ENCODE data around the gene NAE1.
"Not testable (repeated sequence)": the region's sequence is repeated elsewhere in the genome, so short reads cannot be mapped to it uniquely, and the experiment has no call there.

NAE1 gene

GRCh38 chr16:66800856-66801255, 29.9 kb downstream of the NAE1 start:
- no peak for DNase-seq

GRCh38 chr16:66798161-66798560, 32.6 kb downstream of the NAE1 start:
- DNase-seq, result no peak

- DNase-seq, result not testable (repeated sequence)
Measured at GRCh38 chr16:66793984-66794383, 36.8 kb downstream of the NAE1 start.

GRCh38 chr16:66790130-66790733, 40.5 kb downstream of the NAE1 start:
- no peak for DNase-seq

GRCh38 chr16:66787427-66787826, 43.3 kb downstream of the NAE1 start:
- DNase-seq, result no peak

GRCh38 chr16:66786551-66786950, 44.2 kb downstream of the NAE1 start:
- no peak for DNase-seq

- DNase-seq, result no peak
Measured at GRCh38 chr16:66776457-66776856, 54.3 kb downstream of the NAE1 start.

GRCh38 chr16:66774981-66775380, 55.8 kb downstream of the NAE1 start:
- DNase-seq, result no peak

- DNase-seq, result no peak
Measured at GRCh38 chr16:66758086-66758485, 72.7 kb downstream of the NAE1 start.

- DNase-seq, result no peak
Measured at GRCh38 chr16:66754819-66755218, 76.0 kb downstream of the NAE1 start.

- DNase-seq, result no peak
Measured at GRCh38 chr16:66754211-66754610, 76.6 kb downstream of the NAE1 start.

- no peak for DNase-seq
Measured at GRCh38 chr16:66752958-66753357, 77.8 kb downstream of the NAE1 start.
